SU-DHL-6 (cell line): ENCODE data around the gene CIP2A.

Source experiments
- EZH2phosphoT487 ChIP-seq: fragments of 200-600 bp; sonication (generic), shearing (Covaris generic); conservative IDR thresholded peaks from 2 replicates; pipeline ENCODE4 v1.6.1; 2018; ENCODE audit warnings: mild to moderate bottlenecking, antibody characterized with exemption, low read length, moderate library complexity, mixed read lengths
- TF ChIP-seq, protein P1 (sequence below): fragments of 200-600 bp; sonication (generic); IDR thresholded peaks from one replicate; pipeline ENCODE4 v1.5.1; 2017; ENCODE audit warnings: antibody characterized with exemption, mild to moderate bottlenecking, low read length, moderate library complexity; ENCODE audit not compliant: insufficient read depth, poor library complexity, severe bottlenecking

GRCh38 chr3:108546247-108546646 is 43.0 kb downstream of the CIP2A start:
- TF ChIP-seq, protein P1, sequence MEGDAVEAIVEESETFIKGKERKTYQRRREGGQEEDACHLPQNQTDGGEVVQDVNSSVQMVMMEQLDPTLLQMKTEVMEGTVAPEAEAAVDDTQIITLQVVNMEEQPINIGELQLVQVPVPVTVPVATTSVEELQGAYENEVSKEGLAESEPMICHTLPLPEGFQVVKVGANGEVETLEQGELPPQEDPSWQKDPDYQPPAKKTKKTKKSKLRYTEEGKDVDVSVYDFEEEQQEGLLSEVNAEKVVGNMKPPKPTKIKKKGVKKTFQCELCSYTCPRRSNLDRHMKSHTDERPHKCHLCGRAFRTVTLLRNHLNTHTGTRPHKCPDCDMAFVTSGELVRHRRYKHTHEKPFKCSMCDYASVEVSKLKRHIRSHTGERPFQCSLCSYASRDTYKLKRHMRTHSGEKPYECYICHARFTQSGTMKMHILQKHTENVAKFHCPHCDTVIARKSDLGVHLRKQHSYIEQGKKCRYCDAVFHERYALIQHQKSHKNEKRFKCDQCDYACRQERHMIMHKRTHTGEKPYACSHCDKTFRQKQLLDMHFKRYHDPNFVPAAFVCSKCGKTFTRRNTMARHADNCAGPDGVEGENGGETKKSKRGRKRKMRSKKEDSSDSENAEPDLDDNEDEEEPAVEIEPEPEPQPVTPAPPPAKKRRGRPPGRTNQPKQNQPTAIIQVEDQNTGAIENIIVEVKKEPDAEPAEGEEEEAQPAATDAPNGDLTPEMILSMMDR: no peak
- no peak for TF ChIP-seq EZH2phosphoT487
